ENCODE measurements around the gene MAP2K5.

Gene MAP2K5

DNA sequence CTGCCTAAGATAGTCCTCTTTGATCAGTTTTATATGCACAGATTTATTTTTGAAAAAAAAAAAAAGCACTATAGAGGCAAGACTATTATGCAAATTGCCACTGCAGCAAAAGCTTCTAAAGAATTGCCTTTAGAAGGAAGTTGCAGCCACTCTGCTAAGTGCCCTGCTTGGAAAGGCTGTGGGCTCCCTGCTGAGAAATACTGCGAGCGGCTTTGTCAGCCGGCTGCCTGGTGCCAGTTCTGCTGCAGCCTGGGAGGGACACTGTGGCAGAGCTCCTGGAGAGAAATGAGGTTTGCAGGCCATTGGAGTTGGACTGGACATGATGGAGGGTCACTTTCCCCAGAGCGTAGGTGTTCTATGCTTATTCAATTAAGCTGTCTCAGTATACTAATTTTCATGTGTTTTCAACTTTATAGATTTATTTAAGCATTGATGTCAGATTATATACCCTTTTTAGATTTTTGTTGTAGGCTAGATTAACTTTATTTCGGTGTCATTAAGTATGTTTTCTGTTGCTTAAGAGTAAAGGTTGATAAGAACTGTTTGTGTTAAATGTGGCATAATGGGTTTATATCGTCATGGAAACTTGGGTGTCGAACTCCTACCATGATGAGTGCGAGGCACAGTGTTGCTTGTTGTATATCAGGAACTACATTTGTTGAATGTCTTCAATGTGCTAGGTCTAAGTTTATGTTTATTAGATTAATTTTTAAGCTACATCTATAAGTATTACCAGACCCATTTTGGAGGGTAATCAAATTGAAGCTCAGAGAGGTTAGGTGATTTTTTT lies 6.6 kb downstream of the MAP2K5 start:
- TF ChIP-seq CTCF (IDR thresholded peaks at IDR 0.05; ENCODE audit: low read depth, low read length) = no peak
- no peak overlapping the region for H3K4me3 ChIP-seq (ENCODE audit: low read depth, low read length)

DNA sequence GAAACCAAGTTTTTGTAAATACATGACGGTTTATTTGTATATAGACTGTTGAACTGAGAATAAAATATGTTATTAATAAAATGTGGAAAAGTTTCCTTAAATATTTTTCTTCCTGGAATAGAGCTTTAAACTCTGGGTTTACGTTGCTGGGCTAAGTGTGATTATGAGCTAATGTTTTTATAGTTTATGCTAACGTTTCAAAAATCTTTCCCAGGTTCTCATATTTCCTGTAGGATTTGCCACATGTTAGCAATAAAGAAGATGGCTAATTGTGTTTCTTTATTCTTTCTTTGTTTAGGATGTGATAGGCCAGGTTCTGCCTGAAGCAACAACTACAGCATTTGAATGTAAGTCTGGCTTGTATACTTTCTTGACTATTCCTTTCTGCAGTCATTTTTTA lies 7.2 kb downstream of the MAP2K5 start:
- no peak for TF ChIP-seq CTCF (IDR thresholded peaks at IDR 0.05; ENCODE audit: low read depth, low read length)
- H3K4me3 ChIP-seq (ENCODE audit: low read depth, low read length) = no peak overlapping the region

- TF ChIP-seq CTCF (IDR thresholded peaks at IDR 0.05; ENCODE audit: low read depth, low read length) = no peak
- H3K4me3 ChIP-seq (ENCODE audit: low read depth, low read length) = no peak overlapping the region
These were observed 8.0 kb downstream of the MAP2K5 start for GRCh38 chr15:67550522-67550921.

- no peak overlapping the region for H3K4me3 ChIP-seq (ENCODE audit: low read depth, low read length)
These were observed 8.8 kb downstream of the MAP2K5 start for GRCh38 chr15:67551207-67551743.

DNA sequence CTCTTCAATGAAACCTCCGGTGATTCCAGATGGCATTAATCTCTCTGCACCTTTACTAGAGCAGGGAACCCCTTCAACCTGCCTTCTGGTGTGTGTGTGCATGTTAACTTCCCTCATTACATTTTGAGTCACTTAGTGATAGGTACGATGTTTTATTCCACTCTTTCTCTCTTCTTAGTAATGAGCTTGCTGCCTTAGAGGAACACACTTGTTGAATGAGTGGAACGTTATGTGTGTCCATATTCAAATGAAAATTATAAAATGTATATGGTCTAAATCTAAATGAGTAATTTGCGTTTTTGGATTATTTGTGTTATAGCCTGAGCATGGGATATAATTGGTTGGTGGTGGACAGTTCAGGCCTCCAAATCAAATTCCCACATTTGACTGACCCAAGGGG lies 12.1 kb downstream of the MAP2K5 start:
- H3K4me3 ChIP-seq (ENCODE audit: low read depth, low read length) = no peak overlapping the region
- no peak for TF ChIP-seq CTCF (IDR thresholded peaks at IDR 0.05; ENCODE audit: low read depth, low read length)

More at GRCh38 chr15:67551207-67551743, 8.8 kb downstream of the MAP2K5 start:
- TF ChIP-seq CTCF (IDR thresholded peaks at IDR 0.05; ENCODE audit: low read depth, low read length) = no peak

GRCh38 chr15:67556976-67557570 lies 14.6 kb downstream of the MAP2K5 start:
- no peak overlapping the region for H3K4me3 ChIP-seq (ENCODE audit: low read depth, low read length)
- TF ChIP-seq CTCF (IDR thresholded peaks at IDR 0.05; ENCODE audit: low read depth, low read length) = no peak

- TF ChIP-seq CTCF (IDR thresholded peaks at IDR 0.05; ENCODE audit: low read depth, low read length) = no peak
- no peak overlapping the region for H3K4me3 ChIP-seq (ENCODE audit: low read depth, low read length)
These were observed 16.0 kb downstream of the MAP2K5 start for GRCh38 chr15:67558502-67558901.

All from WI38 (cell line).